AG04450 (cell line): ENCODE results near the gene VANGL2. TPM values are rescaled to one million over a fixed set of nuclear protein-coding genes. Genes with fewer than 3 reads are reported as not detected.

ENCODE experiments used
- CTCF ChIA-PET: fragments of 300-600, 350-600 bp; formaldehyde crosslinking; extraction: SDS; loops from one replicate; lab custom pipeline; 2022; ENCODE audit warnings: antibody characterized with exemption, inconsistent platforms; lab: Charles Lee
- POLR2A ChIA-PET: fragments of 350-600 bp; formaldehyde crosslinking; extraction: SDS; loops from one replicate; lab custom pipeline; 2021; ENCODE audit warnings: antibody characterized with exemption, inconsistent platforms; lab: Yijun Ruan, JAX
- DNase-seq: peaks from one replicate; pipeline ENCODE4 v3.0.0-alpha.2; 2011; ENCODE audit warnings: low read depth, low spot score
- H3K27ac ChIP-seq: one replicate; pipeline ENCODE4 v1.5.1; 2012; ENCODE audit warnings: low read depth, low read length, control low read depth
- H3K27me3 ChIP-seq: one replicate; pipeline ENCODE4 v1.6.0; 2012; ENCODE audit warnings: low read length; ENCODE audit not compliant: control insufficient read depth, insufficient read depth
- H3K4me3 ChIP-seq: 2 replicates; pipeline ENCODE4 v1.5.1; 2011; ENCODE audit warnings: mild to moderate bottlenecking, low read depth, low read length, control low read depth
- H3K9me3 ChIP-seq: 2 replicates; pipeline ENCODE4 v1.5.1; 2012; ENCODE audit warnings: low read length; ENCODE audit not compliant: control insufficient read depth, insufficient read depth
- polyA plus RNA-seq: library from polyadenylated mRNA; depleted of rRNA; stranded (reverse); fragments of >200 nt; gene quantifications from 2 replicates; pipeline ENCODE4 v1.2.3, GENCODE V29; 2011
- TF ChIP-seq, protein P1 (sequence below): IDR thresholded peaks from 2 replicates; pipeline ENCODE4 v1.5.1; 2011; ENCODE audit warnings: low read depth, low read length, control low read depth, inconsistent platforms

VANGL2 gene
- polyA plus RNA-seq, 1 experiment, result 3.4 TPM

DNA sequence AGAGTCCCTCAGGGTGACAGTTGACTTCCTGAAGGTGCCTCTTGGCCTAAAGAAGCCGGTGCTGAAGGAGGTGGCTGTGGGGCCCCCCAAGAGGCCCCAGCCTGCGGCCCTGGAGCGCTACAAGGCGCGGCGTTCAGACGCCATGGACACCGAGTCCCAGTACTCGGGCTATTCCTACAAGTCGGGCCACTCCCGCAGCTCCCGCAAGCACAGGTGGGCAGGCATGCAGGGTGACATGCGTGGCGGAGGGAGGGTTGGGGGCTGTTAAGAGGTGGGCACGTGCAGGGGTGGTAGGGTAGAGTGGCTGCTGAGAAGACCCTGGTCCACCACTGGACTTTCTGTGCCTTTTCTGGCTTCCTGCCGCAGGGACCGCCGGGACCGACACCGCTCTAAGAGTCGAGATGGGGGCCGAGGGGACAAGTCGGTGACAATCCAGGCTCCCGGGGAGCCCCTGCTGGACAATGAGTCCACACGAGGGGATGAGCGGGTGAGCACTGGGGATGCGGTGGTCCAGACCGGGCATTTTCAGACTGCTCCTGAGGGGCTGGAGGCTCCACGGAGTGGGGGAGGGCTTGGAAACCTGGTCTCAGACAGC is 15.4 kb downstream of the VANGL2 start:
- no peak overlapping the region for H3K27ac ChIP-seq
- H3K27me3 ChIP-seq, result no peaks in the 10 kb centered on the region
- no peak for DNase-seq
- ChIA-PET POLR2A (no interaction called here), CTCF (interaction anchor here (0.9 to 1.9 kb wide), 7 partner anchors 35 to 330 kb away, joined by 3 to 6 read pairs (median 4); no protein-coding TSS in a partner anchor)
- H3K9me3 ChIP-seq, result no peaks in the 10 kb centered on the region; the same call in 1 of the 2 replicates
- no peak overlapping the region for H3K4me3 ChIP-seq
- TF ChIP-seq, protein P1, sequence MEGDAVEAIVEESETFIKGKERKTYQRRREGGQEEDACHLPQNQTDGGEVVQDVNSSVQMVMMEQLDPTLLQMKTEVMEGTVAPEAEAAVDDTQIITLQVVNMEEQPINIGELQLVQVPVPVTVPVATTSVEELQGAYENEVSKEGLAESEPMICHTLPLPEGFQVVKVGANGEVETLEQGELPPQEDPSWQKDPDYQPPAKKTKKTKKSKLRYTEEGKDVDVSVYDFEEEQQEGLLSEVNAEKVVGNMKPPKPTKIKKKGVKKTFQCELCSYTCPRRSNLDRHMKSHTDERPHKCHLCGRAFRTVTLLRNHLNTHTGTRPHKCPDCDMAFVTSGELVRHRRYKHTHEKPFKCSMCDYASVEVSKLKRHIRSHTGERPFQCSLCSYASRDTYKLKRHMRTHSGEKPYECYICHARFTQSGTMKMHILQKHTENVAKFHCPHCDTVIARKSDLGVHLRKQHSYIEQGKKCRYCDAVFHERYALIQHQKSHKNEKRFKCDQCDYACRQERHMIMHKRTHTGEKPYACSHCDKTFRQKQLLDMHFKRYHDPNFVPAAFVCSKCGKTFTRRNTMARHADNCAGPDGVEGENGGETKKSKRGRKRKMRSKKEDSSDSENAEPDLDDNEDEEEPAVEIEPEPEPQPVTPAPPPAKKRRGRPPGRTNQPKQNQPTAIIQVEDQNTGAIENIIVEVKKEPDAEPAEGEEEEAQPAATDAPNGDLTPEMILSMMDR, result no peak

DNA sequence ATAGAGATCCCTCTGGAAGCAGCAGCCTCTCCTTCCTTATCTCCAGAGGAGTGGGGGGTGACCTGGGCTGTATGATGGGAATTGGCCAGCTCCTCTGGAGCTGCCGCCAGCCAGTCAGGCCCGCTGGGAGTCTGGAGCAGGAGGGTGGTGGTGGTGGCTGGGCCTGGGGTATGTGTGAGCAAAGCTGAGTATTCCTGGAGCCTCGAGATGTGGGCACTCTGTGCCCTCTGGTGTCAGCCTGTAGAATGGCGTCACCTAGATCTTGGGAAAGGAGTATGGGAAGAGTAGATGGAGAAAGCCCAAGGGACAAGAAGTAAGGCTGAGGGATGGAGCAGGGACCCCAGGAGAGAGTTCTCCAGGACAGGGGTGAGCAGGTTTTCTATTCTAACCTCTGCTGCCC is 16.0 kb downstream of the VANGL2 start:
- no peak for DNase-seq
- Histone ChIP-seq H3K27ac (no peak overlapping the region), H3K4me3 (no peak overlapping the region), H3K9me3 (no peaks in the 10 kb centered on the region; the same call in 1 of the 2 replicates), H3K27me3 (no peaks in the 10 kb centered on the region)
- CTCF ChIA-PET, result interaction anchor here (0.9 to 1.9 kb wide), 7 partner anchors 35 to 331 kb away, joined by 3 to 6 read pairs (median 4); no protein-coding TSS in a partner anchor
- POLR2A ChIA-PET, result no interaction called here
- TF ChIP-seq, protein P1, result peak; percentile 50

DNA sequence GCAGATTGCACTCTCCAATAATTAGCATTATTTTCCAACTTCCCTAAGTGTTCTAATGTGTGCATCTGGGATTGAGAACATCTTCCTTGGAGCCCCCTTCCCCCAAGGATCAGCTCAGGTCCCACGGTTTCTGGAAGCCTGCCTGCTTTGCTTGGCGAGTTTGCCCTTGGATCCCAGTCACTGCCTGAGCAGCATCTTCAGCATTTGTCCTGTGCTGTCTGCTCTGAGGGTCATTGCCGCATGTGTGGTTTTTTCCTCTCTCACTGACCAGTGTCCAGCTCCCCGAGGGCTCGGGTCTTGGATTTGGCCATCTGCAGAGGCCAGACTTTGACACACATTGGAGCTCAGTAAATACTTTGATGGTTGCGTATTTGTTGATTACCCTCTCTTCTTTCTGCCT is 18.1 kb downstream of the VANGL2 start:
- H3K27ac ChIP-seq, result no peak overlapping the region
- H3K9me3 ChIP-seq, result no peaks in the 10 kb centered on the region; the same call in 1 of the 2 replicates
- H3K27me3 ChIP-seq, result no peaks in the 10 kb centered on the region
- POLR2A ChIA-PET, result no interaction called here
- CTCF ChIA-PET, result interaction anchor here (0.7 kb wide), 1 partner anchor 783 kb away, joined by 9 read pairs; no protein-coding TSS in a partner anchor
- DNase-seq, result no peak
- H3K4me3 ChIP-seq, result no peak overlapping the region
- TF ChIP-seq, protein P1, result no peak

DNA sequence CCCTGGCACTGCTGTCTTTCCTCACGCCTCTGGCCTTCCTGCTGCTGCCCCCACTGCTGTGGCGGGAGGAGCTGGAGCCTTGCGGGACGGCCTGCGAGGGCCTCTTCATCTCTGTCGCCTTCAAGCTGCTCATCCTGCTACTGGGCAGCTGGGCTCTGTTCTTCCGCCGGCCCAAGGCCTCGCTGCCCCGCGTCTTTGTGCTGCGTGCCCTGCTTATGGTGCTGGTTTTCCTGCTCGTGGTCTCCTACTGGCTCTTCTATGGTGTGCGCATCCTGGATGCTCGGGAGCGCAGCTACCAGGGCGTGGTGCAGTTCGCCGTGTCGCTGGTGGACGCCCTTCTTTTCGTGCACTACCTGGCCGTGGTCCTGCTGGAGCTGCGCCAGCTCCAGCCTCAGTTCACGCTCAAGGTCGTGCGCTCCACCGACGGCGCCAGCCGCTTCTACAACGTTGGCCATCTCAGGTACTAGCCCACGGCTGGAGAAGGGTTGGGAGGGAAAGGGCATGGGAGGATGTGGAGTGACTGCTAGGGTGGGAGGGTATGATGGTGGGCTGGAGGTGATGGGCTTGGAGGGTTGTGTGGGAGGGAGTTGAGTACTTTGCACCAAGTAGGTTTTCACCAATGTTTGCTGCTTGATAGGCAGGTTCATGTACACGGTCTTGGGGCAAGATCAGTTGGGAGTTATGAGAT is 18.9 kb downstream of the VANGL2 start:
- CTCF ChIA-PET, result no interaction called here

More for the DNA sequence above, 18.9 kb downstream of the VANGL2 start:
- TF ChIP-seq, protein P1, result no peak
- H3K27ac ChIP-seq, result no peak overlapping the region
- no peaks in the 10 kb centered on the region for H3K27me3 ChIP-seq
- POLR2A ChIA-PET, result no interaction called here
- no peak overlapping the region for H3K4me3 ChIP-seq
- DNase-seq, result no peak
- no peaks in the 10 kb centered on the region; the same call in 1 of the 2 replicates for H3K9me3 ChIP-seq
